Non-pigmented ciliary epithelial cell (primary cell): ENCODE measurements around the gene NR2F6.
"Not testable (repeated sequence)": the region's sequence is repeated elsewhere in the genome, so short reads cannot be mapped to it uniquely, and the experiment has no call there.

ENCODE experiments used
- DNase-seq: peaks from one replicate; pipeline ENCODE4 v3.0.0-alpha.2; 2010; ENCODE audit warnings: low read depth

NR2F6 gene

GRCh38 chr19:17210296-17210695, 35.4 kb downstream of the NR2F6 start:
- DNase-seq, result no peak

GRCh38 chr19:17209126-17210036, 36.3 kb downstream of the NR2F6 start:
- no peak for DNase-seq

- no peak for DNase-seq
These were observed 38.8 kb downstream of the NR2F6 start for GRCh38 chr19:17206736-17207581.

GRCh38 chr19:17205237-17206140, 40.2 kb downstream of the NR2F6 start:
- DNase-seq, result no peak

- DNase-seq, result no peak
These were observed 43.0 kb downstream of the NR2F6 start for GRCh38 chr19:17202713-17203112.

- DNase-seq, result no peak
These were observed 43.5 kb downstream of the NR2F6 start for GRCh38 chr19:17202249-17202648.

DNA sequence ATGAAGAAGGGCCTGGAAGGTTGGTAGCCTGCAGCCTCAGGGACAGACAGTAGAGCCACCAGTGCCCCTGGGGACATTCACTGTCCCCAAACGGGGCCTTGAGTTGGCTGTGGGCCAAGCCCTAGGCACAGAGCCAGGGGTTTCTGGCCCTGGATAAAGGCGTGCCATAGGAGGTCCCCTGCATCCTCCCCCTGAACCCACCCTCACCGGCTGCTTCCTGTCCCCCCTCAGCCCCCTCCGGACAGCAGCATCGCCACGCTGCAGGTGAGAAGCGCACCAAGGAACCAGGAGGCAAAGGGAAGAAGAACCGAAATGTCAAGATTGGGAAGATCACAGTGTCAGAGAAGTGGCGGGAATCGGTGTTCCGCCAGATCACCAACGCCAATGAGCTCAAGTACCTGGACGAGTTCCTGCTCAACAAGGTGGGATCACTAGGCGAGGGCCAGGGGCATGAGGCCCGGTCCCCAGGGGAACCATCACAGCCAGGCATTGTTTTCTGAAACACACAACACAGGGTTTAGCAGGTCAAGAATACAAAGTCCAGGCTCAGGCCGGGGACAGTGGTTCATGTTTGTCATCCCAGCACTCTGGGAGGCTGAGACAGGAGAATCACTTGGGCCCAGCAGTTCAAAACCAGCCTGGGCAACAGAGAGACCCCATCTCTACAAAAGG, 45.2 kb downstream of the NR2F6 start:
- DNase-seq, result no peak

DNA sequence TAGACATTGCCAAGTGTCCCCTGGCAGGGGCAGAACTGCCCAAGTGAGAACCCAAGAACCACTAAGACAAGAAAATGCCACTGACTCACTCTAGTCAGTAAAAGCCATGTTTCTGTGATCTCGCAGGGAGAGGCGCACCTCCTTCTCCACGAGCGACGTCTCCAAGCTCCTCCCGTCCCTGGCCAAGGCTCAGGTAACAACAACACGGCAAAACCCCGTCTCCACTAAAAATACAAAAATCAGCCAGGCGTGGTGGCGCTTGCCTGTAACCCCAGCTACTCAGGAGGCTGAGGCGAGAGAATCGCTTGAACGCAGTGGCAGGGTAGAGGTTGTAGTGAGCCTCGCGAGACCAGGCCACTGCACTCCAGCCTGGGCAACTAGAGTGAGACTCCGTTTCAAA, 48.1 kb downstream of the NR2F6 start:
- DNase-seq, result no peak

GRCh38 chr19:17196610-17197009, 49.1 kb downstream of the NR2F6 start:
- no peak for DNase-seq

- DNase-seq, result no peak
These were observed 50.6 kb downstream of the NR2F6 start for GRCh38 chr19:17195106-17195505.

DNA sequence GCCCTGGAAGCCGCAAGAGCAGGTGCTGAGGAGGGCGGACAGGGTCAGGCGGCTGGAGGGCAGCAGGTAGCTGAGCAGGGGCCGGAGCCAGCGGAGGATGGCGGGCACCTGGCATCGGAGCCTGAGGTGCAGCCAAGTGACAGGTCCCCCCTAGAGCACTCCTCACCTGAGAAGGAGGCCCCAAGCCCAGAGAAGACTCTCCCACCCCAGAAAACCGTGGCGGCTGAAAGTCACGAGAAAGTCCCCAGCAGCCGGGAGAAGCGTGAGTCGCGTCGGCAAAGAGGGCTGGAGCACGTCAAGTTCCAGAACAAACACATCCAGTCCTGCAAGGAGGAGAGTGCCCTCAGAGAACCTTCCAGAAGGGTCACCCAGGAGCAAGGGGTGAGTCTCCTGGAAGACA, 51.1 kb downstream of the NR2F6 start:
- no peak for DNase-seq

- DNase-seq, result no peak
These were observed 53.0 kb downstream of the NR2F6 start for GRCh38 chr19:17192751-17193150.

- not testable (repeated sequence) for DNase-seq
These were observed 54.0 kb downstream of the NR2F6 start for GRCh38 chr19:17191736-17192135.

- DNase-seq, result no peak
These were observed 60.1 kb downstream of the NR2F6 start for GRCh38 chr19:17185590-17185989.

- no peak for DNase-seq
These were observed 61.3 kb downstream of the NR2F6 start for GRCh38 chr19:17184371-17184841.

DNA sequence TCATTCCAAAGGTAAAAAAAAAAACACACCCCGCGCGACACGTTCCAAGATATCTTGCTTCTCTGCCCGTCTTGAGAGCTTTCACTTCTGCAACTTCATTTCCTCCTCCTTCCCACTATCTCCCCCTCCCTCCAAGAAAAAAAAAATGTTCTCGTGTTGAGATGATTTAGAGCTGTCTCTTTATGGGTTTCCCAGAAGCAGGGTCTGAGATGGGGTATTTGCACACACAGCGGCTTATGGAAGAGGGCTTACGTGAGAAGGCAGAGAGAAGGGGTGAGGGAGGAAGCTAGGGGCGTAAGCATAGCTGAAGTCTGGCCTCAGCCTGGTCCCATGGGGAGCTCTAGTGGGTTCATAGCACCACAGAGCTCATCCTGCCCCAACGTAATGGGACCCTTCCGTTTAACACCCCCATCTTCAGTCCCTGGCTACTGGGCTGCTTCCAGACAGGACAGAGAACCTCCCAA, 61.8 kb downstream of the NR2F6 start:
- DNase-seq, result no peak

DNA sequence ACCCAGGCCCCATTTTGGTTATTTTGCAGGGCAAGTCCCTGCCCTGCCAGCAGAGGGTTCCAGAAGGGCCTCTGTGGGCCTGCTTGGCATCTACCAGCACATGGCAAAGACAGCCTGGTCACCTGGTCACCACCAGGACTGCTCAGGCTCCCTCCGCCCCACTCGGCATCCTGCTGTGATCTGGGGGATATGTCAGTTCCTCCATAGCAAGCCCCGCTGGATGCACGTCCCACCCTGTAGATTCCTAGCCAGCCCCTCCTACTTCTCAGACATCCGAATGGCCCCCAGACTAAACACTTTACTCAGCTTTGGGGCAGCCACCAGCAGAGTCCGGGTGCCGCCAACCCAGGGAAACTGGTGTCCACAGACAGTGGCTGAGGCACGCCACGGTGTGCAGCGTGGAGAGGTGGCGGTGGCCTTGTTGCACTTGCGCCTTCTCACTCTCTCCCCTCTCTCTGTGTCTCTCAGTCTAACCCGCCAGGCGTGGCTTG, 62.4 kb downstream of the NR2F6 start:
- DNase-seq, result no peak
